Smooth muscle cell of the brain vasculature (primary cell): ENCODE measurements around the gene DIRAS1.

Experiments used
- DNase-seq: peaks from one replicate; pipeline ENCODE4 v3.0.0-alpha.2; 2012; ENCODE audit warnings: low read depth, low spot score

The DIRAS1 gene, protein sequence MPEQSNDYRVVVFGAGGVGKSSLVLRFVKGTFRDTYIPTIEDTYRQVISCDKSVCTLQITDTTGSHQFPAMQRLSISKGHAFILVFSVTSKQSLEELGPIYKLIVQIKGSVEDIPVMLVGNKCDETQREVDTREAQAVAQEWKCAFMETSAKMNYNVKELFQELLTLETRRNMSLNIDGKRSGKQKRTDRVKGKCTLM

GRCh38 chr19:2720777-2721569 is at the start of gene DIRAS1:
TSS of gene DIRAS1 (minus strand) at chr19:2721372. CDS start at chr19:2717806, 3,566 bp downstream.
- DNase-seq, result no peak

DNA sequence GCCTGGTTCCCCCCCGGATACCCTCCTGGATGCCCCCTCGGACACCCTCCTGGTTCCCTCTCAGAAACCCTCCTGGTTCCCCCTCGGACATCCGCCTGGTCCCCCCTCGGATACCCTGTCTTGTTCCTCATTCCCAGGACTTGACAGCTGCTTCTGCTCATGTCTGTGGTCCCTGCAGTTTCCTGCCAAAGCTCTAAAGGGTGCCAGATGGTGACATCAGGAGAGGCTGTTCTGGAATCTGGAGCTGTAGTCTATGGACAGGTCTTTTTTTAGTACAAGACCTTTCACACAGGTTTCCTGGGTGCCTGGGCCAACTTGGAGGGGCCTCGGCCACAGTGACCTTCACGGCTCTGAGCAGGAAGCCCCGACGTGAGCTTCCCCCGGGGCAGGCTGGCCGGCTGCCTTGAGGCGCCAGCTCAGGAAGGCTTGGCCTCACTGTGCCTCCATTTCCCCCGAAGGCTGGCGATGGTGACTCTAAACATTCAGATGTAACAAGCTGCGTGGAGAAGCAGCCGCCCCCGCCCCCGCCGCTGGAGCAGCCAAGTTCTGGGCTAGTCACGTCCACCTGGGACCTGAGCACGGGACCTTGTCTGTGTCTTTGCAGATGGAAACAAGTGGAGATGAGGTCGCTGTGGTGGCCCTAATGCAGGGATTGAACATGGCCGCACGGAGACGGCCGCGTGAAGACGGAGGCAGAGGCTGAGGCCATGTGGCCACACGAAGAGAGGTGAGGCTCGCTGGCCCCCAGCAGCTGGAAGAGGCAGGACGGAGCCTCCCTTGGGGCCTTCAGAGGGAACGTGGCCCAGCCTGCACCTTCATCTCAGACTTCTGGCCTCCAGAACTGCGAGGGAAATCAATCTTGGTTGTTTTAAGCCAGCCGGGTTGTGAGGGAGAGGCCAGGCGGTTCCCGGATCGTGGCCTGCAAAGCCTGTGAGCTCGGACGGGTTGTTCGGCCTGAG is 49.2 kb upstream of the DIRAS1 start:
- DNase-seq, result no peak

GRCh38 chr19:2769218-2769617 is 48.0 kb upstream of the DIRAS1 start:
- no peak for DNase-seq

- no peak for DNase-seq
These were observed 47.4 kb upstream of the DIRAS1 start for GRCh38 chr19:2768365-2769132.

DNA sequence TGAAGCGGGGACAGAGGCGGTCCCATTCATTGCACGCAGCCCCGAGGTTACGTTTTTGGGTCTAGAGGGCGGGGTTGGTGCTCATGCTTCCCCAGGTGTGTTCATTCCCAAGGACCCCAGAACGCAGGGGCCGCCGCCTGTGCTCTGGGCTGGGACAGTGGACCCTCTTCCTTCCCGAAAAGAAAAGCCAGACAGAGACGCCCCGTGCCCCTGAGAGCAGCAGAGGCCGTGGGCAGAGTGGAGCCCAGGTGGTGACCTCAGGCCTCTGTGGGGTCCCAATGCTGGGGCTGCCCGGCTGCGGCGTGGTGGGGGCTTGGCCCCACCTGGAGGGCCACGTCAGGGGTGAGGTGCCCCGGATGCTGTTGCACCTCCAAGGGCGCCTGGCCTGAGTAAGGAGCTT is 46.5 kb upstream of the DIRAS1 start:
- DNase-seq, result no peak

DNA sequence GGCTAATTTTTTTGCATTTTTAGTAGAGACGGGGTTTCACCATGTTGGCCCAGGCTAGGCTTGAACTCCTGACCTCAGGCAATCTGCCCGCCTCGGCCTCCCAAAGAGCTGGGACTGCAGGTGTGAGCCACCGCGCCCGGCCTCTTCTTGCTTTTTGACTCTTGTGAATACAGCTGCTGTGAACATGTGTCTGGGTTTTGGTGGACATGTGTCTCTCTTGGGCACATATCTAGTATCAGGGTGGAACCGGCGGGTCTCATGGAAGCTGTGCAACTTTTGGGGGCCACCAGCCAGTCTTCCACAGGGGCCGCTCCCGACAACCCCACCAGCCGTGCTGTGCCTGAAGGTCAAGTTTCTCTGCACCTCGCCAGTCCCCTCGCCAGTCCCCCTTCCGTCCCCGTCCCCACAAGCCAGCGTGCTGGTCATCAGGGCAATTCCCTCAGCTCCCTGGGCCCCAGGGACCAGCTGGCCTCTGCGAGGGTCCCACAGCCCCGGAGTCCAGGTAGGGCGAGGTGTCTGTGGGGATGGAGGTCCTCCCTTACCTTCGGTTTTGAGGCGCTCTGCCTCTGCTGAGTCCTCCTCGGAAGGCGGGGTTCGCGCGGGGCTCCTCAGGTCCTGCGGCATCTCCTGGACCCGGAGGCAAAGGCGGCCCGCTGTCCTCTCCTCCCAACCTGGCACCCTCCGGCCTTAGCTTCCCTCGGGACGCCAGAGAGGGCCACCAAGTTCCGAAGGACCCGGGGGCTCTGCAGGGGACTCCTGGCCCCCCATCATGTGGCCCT is 45.6 kb upstream of the DIRAS1 start:
- DNase-seq, result no peak

DNA sequence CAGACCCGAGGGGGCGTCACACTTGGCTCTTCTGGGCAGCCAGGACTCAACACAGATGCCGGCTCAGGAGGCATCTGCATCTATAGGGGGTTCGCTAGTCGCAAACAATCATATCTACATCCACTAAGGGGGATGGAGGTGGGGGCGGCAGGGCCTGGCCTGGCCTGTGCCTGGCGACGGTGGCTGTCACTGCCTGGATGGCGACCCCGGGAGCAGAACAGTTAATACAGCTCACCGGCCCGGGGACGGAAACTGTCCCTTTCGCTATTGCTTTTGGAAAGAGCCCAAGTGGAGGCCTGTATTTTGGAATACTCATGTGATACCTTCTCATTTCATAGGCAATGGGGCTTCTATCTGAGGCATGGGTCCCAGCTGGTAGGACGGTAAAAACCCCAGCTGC is 44.2 kb upstream of the DIRAS1 start:
- DNase-seq, result no peak

GRCh38 chr19:2764945-2765344 is 43.8 kb upstream of the DIRAS1 start:
- DNase-seq, result no peak

DNA sequence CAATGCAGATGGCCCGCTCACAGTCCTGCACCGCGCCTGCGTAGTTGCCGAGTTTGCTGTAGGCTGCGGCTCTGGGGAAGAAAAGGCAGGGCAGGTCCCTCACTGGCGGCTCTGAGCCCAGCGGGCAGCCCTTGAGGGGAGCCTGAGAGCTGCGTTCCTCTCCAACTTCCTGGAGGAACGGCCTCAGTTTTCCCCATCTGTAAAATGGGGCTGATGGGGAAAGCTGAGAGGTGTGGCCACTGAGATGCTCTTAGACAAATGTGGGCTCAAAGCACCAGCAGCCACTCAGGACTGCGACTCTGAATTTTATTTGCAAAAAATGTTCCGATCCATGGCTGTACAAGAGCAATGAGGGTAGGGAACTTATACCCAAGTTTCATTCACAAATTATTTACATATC is 42.5 kb upstream of the DIRAS1 start:
- no peak for DNase-seq

- DNase-seq, result no peak
These were observed 41.8 kb upstream of the DIRAS1 start for GRCh38 chr19:2762783-2763496.

DNA sequence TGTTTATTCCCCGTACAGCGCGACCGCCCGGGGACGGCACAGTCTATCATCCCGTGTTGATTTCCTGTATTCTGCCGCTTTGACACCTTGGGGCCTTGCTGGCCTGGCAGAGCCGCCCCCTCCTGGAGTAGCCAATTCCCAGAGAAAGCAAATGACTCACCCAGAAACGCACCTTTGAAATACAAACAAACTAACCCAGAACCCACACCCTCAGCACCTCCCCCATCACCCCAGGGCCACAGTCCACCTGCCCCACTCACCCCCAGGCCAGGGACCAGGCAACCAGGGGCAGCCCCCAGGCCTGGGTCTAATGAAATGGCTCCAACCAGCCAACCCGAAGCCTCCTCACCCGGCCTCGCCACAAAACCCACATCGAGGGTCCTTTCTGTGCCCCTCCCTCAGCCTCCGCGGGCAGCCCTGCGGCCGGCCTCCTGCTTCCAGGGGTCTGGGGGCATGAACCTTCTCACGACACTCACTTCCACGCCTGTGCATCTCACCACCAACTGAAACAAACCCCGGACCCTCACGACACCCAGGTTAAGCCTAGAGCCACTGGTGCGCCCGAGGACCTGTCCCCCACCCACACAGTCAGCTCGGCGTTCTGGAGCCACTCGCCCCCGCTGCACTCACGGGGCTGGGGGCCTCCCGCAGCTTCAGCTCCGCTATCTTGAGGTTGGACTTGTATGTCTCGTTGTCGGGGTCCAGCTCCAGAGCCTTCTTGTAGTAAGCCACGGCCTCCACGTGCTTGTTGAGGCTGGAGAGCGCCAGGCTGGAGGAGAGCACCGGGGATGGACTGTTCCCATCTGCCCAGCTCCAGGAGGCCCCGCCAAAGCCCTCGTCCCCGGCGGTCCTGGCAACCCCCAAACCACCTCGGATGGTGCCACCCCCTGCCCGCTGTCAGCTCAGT is 41.0 kb upstream of the DIRAS1 start:
- DNase-seq, result no peak

DNA sequence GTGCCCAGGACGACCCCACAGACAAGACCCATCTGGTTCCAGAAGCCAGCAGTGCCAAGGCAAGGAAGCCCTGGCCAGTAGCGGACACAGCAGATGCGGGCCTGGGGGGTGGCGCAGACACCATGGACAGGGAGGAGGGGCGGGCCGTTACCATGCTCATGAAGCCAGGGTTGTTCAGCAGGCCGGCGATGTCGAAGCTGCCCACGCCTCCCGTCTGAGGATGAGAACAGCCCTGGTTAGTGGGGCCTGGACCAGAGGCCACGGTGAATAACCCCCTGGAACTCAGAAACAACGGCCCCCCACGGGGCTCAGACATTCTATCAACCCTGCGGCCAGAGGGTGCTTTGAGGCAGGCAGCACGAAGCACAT is 40.1 kb upstream of the DIRAS1 start:
- no peak for DNase-seq

GRCh38 chr19:2759965-2760364 is 38.8 kb upstream of the DIRAS1 start:
- DNase-seq, result no peak

- DNase-seq, result no peak
These were observed 38.2 kb upstream of the DIRAS1 start for GRCh38 chr19:2759362-2759761.

DNA sequence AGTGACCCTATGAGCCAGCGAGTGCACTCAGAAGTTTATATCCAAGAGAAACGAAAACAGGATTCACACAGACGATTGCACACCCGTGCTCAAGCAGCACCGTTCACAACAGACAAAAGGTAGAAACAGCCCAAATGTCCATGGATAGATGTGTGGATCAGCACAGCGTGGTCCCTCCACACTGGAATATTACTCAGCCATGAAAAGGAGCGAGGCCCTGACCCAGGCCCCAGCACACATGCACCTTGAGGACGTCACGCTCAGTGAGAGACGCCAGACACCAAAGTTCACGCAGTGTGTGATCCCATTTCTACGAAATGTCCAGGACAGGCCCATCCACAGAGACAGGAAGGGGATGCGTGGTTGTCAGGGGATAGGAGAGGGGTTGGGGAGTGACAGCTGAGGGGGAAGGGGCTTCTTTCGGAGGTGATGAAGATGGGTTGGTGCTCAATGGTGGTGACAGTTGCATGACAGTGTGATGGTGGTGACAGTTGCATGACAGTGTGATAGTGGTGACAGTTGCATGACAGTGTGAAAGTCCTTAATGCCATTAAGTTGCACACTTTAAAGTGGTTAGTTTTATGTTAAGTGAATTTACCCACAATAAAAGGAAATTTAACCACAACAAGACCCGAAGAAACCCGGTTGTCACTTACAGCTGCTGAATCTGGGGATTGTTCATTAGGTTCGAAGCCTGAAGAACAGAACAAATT is 37.6 kb upstream of the DIRAS1 start:
- DNase-seq, result no peak

DNA sequence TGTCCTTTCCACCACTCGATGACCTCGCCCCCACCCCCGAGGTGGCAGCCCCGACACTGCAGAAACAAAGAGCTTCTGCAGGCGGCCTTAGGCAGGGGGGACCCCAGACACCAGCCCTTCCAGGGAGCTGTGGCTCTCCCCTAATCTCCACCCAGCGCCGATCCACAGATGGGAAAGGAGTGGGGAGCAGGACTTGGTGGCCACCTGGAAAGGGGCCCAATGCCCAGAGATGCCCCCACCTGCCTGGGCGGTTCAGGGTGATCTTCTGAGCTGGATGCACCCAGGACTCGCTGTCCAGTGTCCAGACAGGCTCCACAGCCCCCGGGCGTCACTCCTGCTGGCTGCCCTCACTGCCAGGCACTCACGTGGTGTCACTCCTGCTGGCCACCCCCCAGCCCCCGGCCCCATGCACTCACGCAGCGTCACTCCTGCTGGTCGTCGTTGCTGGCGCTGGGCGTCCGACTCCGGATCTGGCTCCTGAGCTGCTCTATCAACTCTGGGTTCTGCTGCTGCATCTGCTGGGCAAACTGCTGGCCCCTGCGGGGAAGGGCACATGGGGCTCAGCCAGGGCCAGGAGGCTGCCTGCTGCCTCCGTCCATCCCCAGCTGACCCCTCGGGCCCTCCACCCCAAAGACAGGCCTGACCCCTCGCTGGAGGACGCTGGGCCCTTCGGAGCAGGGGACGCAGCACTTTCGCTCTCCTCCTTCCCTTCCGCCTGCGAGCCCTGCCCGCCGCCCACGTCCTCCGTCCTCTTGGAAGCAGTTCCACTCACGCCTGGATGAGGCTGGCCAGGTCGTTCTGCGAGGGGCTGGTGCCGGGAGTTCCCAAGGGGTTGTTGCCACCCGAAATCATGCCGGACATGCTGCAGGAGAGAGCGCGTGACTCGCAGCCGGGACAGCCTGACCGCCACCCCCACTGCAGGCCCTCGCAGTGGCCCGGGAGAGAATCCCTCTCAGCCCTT is 36.0 kb upstream of the DIRAS1 start:
- DNase-seq, result no peak

- DNase-seq, result no peak
These were observed 35.3 kb upstream of the DIRAS1 start for GRCh38 chr19:2756477-2756876.
